SK-N-SH (cell line): ENCODE results near the gene PCED1B. TPM values are rescaled to one million over a fixed set of nuclear protein-coding genes. Genes with fewer than 3 reads are reported as not detected.
"Not testable (repeated sequence)": the region's sequence is repeated elsewhere in the genome, so short reads cannot be mapped to it uniquely, and the experiment has no call there.

Experiments used
- CTCF ChIA-PET: fragments of 300-600, 350-600 bp; formaldehyde crosslinking; extraction: SDS; loops from one replicate; lab custom pipeline; 2021; lab: Yijun Ruan, JAX
- POLR2A ChIA-PET: fragments of 350-600 bp; sonication (Branson Sonifier 250); formaldehyde crosslinking; extraction: SDS; loops from one replicate; lab custom pipeline; 2020; ENCODE audit warnings: antibody characterized with exemption, inconsistent platforms; lab: Yijun Ruan, JAX
- DNase-seq: peaks from one replicate; pipeline ENCODE4 v3.0.0; 2012
- H2AFZ ChIP-seq: fragments of 200-600 bp; sonication (generic); 2 replicates; pipeline ENCODE4 v1.8.1; 2016; ENCODE audit warnings: antibody characterized with exemption, mild to moderate bottlenecking, low read depth
- H3F3A ChIP-seq: fragments of 200-600 bp; sonication (generic); replicated peaks from 2 replicates; pipeline ENCODE3; 2016; ENCODE audit warnings: antibody characterized with exemption, mild to moderate bottlenecking; ENCODE audit not compliant: insufficient read depth
- H3K27ac ChIP-seq, 2 experiments: fragments of 200-500 bp in 1 of 2; fragments of 200-600 bp in 1 of 2; sonication (Bioruptor generic) in 1 of 2; sonication (generic), shearing (Covaris generic) in 1 of 2; 2 replicates each; pipeline versions ENCODE4 v1.5.1 to v1.6.1; 2014 to 2016; ENCODE audit warnings: low read depth in 2 of 2, inconsistent platforms in 1 of 2, low read length in 1 of 2, mild to moderate bottlenecking in 1 of 2, mixed read lengths in 1 of 2
- H3K27me3 ChIP-seq: fragments of 200-600 bp; sonication (generic), shearing (Covaris generic); 2 replicates; pipeline ENCODE4 v1.6.1; 2016; ENCODE audit warnings: mixed run types; ENCODE audit not compliant: insufficient read depth
- H3K36me3 ChIP-seq, 2 experiments: fragments of 200-500 bp in 1 of 2; fragments of 200-600 bp in 1 of 2; sonication (Bioruptor generic) in 1 of 2; sonication (generic) in 1 of 2; replicated peaks in 1 of 2; 2 replicates each; pipeline versions ENCODE3 to v1.5.1; 2014 to 2016; ENCODE audit warnings: low read length in 1 of 2, mild to moderate bottlenecking in 1 of 2; ENCODE audit not compliant: insufficient read depth in 2 of 2, control insufficient read depth in 1 of 2
- H3K4me1 ChIP-seq, 2 experiments: fragments of 200-500 bp in 1 of 2; fragments of 200-600 bp in 1 of 2; sonication (Bioruptor generic) in 1 of 2; sonication (generic), shearing (Covaris generic) in 1 of 2; 2 replicates each; pipeline versions ENCODE4 v1.5.1 to v1.6.1; 2014 to 2016; ENCODE audit warnings: low read depth in 1 of 2, low read length in 1 of 2, mixed run types in 1 of 2; ENCODE audit not compliant: insufficient read depth in 2 of 2, control insufficient read depth in 1 of 2
- H3K4me2 ChIP-seq: fragments of 200-600 bp; sonication (generic), shearing (Covaris generic); 2 replicates; pipeline ENCODE4 v1.6.1; 2017; ENCODE audit warnings: mixed run types
- H3K4me3 ChIP-seq, 2 experiments: fragments of 200-500 bp in 1 of 2; fragments of 200-600 bp in 1 of 2; sonication (Bioruptor generic) in 1 of 2; sonication (generic), shearing (Covaris generic) in 1 of 2; 2 replicates each; pipeline versions ENCODE4 v1.5.1 to v1.8.1; 2014 to 2016; ENCODE audit warnings: low read depth in 2 of 2, inconsistent platforms in 1 of 2, low read length in 1 of 2, mild to moderate bottlenecking in 1 of 2, mixed read lengths in 1 of 2, moderate library complexity in 1 of 2
- H3K79me2 ChIP-seq: fragments of 200-600 bp; sonication (generic); 2 replicates; pipeline ENCODE4 v1.8.1; 2017; ENCODE audit warnings: mild to moderate bottlenecking; ENCODE audit not compliant: insufficient read depth
- H3K9ac ChIP-seq: fragments of 200-600 bp; sonication (generic); 2 replicates; pipeline ENCODE4 v1.6.1; 2017; ENCODE audit warnings: mixed run types
- H3K9me2 ChIP-seq: fragments of 200-600 bp; sonication (generic); 2 replicates; pipeline ENCODE4 v1.6.1; 2017; ENCODE audit warnings: mixed run types
- H3K9me3 ChIP-seq: fragments of 200-600 bp; sonication (generic); 2 replicates; pipeline ENCODE4 v1.6.1; 2017; ENCODE audit warnings: mixed run types, mild to moderate bottlenecking, moderate library complexity
- H4K20me1 ChIP-seq: fragments of 200-600 bp; sonication (generic); 2 replicates; pipeline ENCODE4 v1.6.1; 2017; ENCODE audit warnings: mild to moderate bottlenecking, mixed run types; ENCODE audit not compliant: insufficient read depth
- ELF1 ChIP-seq: IDR thresholded peaks from 2 replicates; pipeline ENCODE4 v1.4.0; 2012
- EZH2phosphoT487 ChIP-seq: fragments of 200-600 bp; sonication (generic); IDR thresholded peaks from 2 replicates; pipeline ENCODE4 v1.6.1; 2017; ENCODE audit warnings: low read depth, mixed run types, mild to moderate bottlenecking, antibody characterized with exemption, moderate library complexity, borderline replicate concordance
- JUND ChIP-seq: IDR thresholded peaks from 2 replicates; pipeline ENCODE4 v1.4.0; 2012
- MEF2A ChIP-seq: IDR thresholded peaks from 2 replicates; pipeline ENCODE4 v1.4.0; 2012; ENCODE audit warnings: low read depth, borderline replicate concordance
- POLR2AphosphoS5 ChIP-seq: IDR thresholded peaks from 2 replicates; pipeline ENCODE4 v1.6.1; 2012; ENCODE audit warnings: low read depth, low read length
- RCOR1 ChIP-seq: fragments of 150-350 bp; IDR thresholded peaks from 2 replicates; pipeline ENCODE4 v1.6.1; 2017; ENCODE audit warnings: antibody characterized with exemption, low read length
- TEAD4 ChIP-seq: IDR thresholded peaks from 2 replicates; pipeline ENCODE4 v1.4.0; 2012; ENCODE audit warnings: mild to moderate bottlenecking, borderline replicate concordance; ENCODE audit not compliant: insufficient read depth
- USF1 ChIP-seq: IDR thresholded peaks from 2 replicates; pipeline ENCODE4 v1.4.0; 2012; ENCODE audit warnings: low read depth, borderline replicate concordance
- WGBS: methylation state at CpG from one replicate; pipeline ENCODE4 v1.1.6; 2017; ENCODE audit warnings: low lambda C conversion rate; 5-methylcytosine and 5-hydroxymethylcytosine counted together
- polyA plus RNA-seq, 3 experiments: library from polyadenylated mRNA; depleted of rRNA; stranded (reverse); fragments of >200 nt; gene quantifications; 2 replicates each; pipeline ENCODE4 v1.2.3, GENCODE V29; 2012
- TF ChIP-seq, protein P1 (sequence below): IDR thresholded peaks from 2 replicates; pipeline ENCODE4 v1.4.0; 2012; ENCODE audit warnings: low read depth

The PCED1B gene
- polyA plus RNA-seq, 1 of the 3 experiments (the other 2 are of a cell fraction), result 0.21 TPM

DNA sequence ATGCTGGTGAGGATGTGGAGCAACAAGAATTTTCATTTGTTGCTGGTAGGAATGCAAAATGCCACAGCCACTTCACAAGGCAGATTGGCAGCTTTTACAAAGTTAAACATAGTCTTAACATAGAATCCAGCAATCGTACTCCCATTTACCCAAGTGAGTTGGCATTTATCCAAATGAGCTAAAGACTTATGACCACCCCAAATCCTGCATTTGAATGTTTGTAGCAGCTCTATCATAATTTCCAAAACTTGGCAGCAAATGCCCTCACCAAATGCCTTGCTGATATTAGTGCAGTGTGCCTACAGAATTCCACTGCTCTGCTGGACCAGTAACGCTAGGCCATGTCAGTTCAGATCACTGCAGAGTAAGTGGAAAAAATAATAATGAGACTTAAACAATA lies 121.0 kb downstream of the PCED1B start:
- no peak overlapping the region for H3K9ac ChIP-seq
- no peaks in the 10 kb centered on the region for H3K79me2 ChIP-seq
- no peaks in the 10 kb centered on the region for H3K4me1 ChIP-seq
- POLR2A ChIA-PET, result no interaction called here
- H3K9me2 ChIP-seq, result no peaks in the 10 kb centered on the region
- DNase-seq, result no peak
- no peaks in the 10 kb centered on the region for H4K20me1 ChIP-seq
- H3K4me2 ChIP-seq, result no peak overlapping the region
- TF ChIP-seq TEAD4, result no peak
- TF ChIP-seq JUND, result no peak
- TF ChIP-seq RCOR1, result no peak
- TF ChIP-seq ELF1, result no peak
- TF ChIP-seq MEF2A, result no peak
- TF ChIP-seq, all 33 proteins: peak for 0
- no peaks in the 10 kb centered on the region for H3F3A ChIP-seq
- peaks cover 22% of the 10 kb centered on the region; the same call in 1 of the 2 replicates for H3K27me3 ChIP-seq
- no peak overlapping the region for H2AFZ ChIP-seq
- no peaks in the 10 kb centered on the region for H3K9me3 ChIP-seq
- no peak overlapping the region for H3K4me3 ChIP-seq
- WGBS, result 18% methylated on average over 2 of the region's 2 CpGs
- CTCF ChIA-PET, result no interaction called here
- H3K27ac ChIP-seq, result no peak overlapping the region
- H3K36me3 ChIP-seq, result no peaks in the 10 kb centered on the region

GRCh38 chr12:47201190-47201589 lies 121.8 kb downstream of the PCED1B start:
- H3K4me3 ChIP-seq, H3K4me2 ChIP-seq, H3K36me3 ChIP-seq, H3K4me1 ChIP-seq, H4K20me1 ChIP-seq, DNase-seq, H3K9me2 ChIP-seq, H3F3A ChIP-seq, H3K27ac ChIP-seq, H3K9ac ChIP-seq, POLR2A ChIA-PET, H3K79me2 ChIP-seq, H2AFZ ChIP-seq, H3K9me3 ChIP-seq: not testable (repeated sequence)
- H3K27me3 ChIP-seq, result peaks cover 22% of the 10 kb centered on the region; the same call in 1 of the 2 replicates
- 24% methylated on average over 6 of the region's 6 CpGs for WGBS
- CTCF ChIA-PET, result interaction anchor here (1.1 kb wide), 1 partner anchor 169 kb away, joined by 3 read pairs; no protein-coding TSS in a partner anchor

GRCh38 chr12:47202176-47202575 lies 122.8 kb downstream of the PCED1B start:
- Histone ChIP-seq H3K27ac (no peak overlapping the region), H3F3A (no peaks in the 10 kb centered on the region), H3K4me2 (no peak overlapping the region), H3K79me2 (no peaks in the 10 kb centered on the region), H2AFZ (no peak overlapping the region), H3K9me3 (no peaks in the 10 kb centered on the region), H3K36me3 (no peaks in the 10 kb centered on the region), H3K27me3 (peaks cover 22% of the 10 kb centered on the region; the same call in 1 of the 2 replicates), H3K4me3 (no peak overlapping the region), H3K4me1 (no peaks in the 10 kb centered on the region), H3K9me2 (no peaks in the 10 kb centered on the region), H3K9ac (no peak overlapping the region)
- 16% methylated on average over 2 of the region's 2 CpGs for WGBS
- ChIA-PET POLR2A (interaction anchor here (0.6 kb wide), 1 partner anchor 16 kb away, joined by 6 read pairs; no protein-coding TSS in a partner anchor), CTCF (interaction anchor here (0.8 kb wide), 1 partner anchor 30 kb away, joined by 3 read pairs; no protein-coding TSS in a partner anchor)
- DNase-seq, result no peak
- TF ChIP-seq, protein P1, sequence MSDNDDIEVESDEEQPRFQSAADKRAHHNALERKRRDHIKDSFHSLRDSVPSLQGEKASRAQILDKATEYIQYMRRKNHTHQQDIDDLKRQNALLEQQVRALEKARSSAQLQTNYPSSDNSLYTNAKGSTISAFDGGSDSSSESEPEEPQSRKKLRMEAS, result no peak
- no peak for TF ChIP-seq USF1
- no peak for TF ChIP-seq POLR2AphosphoS5
- no peak for TF ChIP-seq ELF1
- TF ChIP-seq EZH2phosphoT487, result no peak
- TF ChIP-seq RCOR1, result no peak
- TF ChIP-seq, all 33 proteins: peak for 0
- no peaks in the 10 kb centered on the region for H4K20me1 ChIP-seq
